ENCODE data around the gene PLN.

PLN gene

DNA sequence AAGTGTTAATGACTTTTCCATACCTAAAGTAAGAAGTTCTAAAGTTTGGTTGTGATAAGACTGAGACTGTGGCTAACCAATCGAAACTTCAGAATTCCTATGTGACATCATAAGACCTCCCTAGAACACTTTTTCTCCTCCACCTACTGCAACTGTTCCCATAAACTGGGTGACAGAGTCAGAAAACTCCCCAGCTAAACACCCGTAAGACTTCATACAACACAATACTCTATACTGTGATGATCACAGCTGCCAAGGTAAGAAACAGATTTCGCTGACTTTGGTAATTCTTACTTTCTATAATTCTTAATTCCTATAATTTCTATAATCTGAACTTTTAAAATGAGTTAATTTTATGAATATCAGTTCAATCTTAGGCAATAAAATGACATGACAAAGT, at the start of gene PLN:
Gene PLN (plus strand): TSS at position 161 of the 400 bp plus-strand sequence. CDS start 10,626 bp downstream, outside the sequence.
- no peak for DNase-seq

GRCh38 chr6:118500130-118501015, 47.7 kb upstream of the PLN start:
- no peak for DNase-seq

DNA sequence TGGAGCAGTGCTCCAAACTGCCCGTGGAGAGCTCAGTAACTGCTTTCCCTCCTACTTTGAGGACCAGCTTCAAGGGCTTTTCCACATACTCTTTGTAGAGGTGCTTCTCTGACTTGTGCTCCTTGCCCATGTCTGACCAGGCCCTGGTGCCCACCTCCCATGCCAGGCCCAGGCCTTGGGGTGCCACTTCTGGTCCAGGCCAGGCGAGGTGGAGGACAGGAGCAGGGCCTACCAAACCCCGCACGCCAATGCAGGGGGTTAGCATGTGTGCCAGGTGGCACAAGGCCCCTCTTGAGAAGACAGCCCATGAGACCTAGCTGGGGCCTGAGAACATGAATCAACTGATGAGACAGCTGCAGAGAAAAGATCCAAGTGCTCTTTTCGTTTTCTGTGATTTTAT, 47.0 kb upstream of the PLN start:
- no peak for DNase-seq

GRCh38 chr6:118501765-118502164, 46.3 kb upstream of the PLN start:
- no peak for DNase-seq

- no peak for DNase-seq
Measured at GRCh38 chr6:118502169-118502568, 45.9 kb upstream of the PLN start.

GRCh38 chr6:118504611-118505010, 43.5 kb upstream of the PLN start:
- no peak for DNase-seq

DNA sequence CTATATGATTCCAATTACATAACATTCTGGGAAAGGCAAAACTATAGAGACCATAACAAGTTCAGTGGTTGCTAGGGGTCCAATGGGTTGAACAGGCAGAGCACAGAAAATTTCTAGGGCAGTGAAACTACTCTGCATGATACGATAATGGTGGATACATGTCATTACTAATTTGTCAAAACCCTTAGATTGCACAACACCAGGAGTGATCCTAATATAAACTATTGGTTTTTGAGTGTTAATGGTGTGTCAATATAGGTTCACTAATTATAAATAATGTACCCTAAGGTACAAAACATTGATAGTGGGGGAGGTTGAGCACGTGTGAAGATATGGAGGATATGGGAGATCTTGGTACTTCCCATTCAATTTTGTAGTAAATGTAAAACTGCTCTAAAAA, 42.4 kb upstream of the PLN start:
- DNase-seq, result no peak

- DNase-seq, result no peak
Measured at GRCh38 chr6:118506071-118506638, 41.9 kb upstream of the PLN start.

- DNase-seq, result no peak
Measured at GRCh38 chr6:118507636-118508035, 40.5 kb upstream of the PLN start.

DNA sequence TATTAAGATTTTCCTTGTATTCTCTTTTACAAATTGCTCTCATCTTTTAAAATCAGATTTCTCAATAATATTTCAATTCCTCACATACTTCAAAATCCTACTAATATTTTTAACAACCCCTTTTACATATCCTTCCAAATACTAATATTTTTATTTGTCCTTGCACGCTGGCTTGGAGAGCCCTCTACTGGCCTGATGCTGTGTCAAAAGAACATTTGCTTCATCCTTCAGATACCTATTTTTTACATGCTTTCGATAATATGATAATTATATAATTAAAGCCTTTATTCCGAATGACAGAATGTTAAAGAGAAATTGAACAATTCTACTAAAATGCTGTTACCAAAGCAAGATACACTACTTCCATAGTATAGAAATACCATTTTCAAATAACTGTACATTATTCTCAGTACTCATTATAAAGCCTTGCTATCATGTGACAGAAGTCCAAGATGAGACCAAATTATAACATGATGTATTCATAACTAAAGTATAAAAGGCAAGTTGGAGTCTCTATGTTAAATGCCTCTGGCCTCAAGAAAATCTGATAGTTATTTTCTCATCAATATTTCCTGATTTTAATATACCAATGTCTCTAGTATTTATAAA, 39.0 kb upstream of the PLN start:
- peak in 1 of 2 donors; percentile 11 for DNase-seq

- no peak for DNase-seq
Measured at GRCh38 chr6:118511930-118512715, 36.0 kb upstream of the PLN start.

DNA sequence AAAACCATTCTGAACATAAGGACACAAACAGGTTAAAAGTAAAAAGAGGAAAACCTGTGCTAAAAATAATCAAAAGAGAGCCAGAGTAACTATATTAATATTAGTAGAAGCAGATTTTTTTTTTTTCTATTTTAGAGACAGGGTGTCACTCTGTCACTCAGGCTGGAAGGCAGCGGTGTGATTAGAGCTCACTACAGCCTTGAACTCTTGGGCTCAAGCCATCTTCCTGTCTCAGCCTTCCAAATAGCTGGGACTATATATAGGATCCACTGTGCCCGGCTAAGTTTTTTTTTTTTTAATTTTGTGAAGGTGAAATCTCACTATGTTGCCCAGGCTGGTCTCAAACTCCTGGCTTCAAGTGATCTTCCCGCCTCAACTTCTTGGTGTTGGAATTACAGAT, 33.4 kb upstream of the PLN start:
- no peak for DNase-seq

GRCh38 chr6:118522422-118522821, 25.7 kb upstream of the PLN start:
- DNase-seq, result no peak

DNA sequence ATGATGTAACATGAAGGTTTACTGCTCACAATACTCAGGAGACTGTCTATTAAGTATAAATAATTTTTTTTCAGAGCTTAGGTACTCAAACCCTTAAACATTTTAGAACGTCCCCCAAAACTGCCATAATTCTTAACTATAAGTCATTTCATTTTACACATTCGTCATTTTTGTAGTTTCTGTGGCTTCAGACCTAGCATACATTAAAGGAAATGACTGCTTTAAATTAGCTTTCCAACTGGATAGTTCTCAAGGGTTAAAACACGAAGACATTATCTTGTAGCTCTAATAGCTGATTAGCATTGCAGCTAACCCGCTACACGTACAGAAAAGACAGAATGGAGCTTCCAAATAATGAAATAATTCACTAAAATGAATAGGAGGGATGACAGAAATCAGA, 24.9 kb upstream of the PLN start:
- no peak for DNase-seq

DNA sequence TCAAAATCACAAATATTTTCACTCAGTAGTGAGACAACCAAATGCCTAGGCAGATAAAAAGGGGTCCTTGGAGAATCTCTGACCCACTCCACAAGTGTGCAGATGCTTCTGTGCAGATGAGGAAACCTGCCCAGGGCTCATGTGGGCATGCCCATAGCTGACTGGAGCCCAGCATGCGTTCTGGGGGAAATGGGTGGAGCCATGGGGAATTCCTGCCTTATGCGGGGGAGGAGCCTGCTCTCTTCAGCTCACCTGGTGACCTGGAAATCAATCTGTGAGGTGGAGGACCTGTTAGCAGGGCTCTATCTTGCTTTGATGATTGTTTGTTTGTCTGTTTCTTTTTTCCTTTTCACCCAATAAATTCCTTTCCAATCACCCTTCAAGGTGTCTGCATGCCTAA, 23.4 kb upstream of the PLN start:
- peak in 1 of 2 donors; percentile 11 for DNase-seq

GRCh38 chr6:118525913-118526780, 21.9 kb upstream of the PLN start:
- no peak for DNase-seq

GRCh38 chr6:118528129-118528528, 20.0 kb upstream of the PLN start:
- no peak for DNase-seq

GRCh38 chr6:118529756-118530155, 18.3 kb upstream of the PLN start:
- DNase-seq, result no peak

GRCh38 chr6:118530942-118531341, 17.2 kb upstream of the PLN start:
- no peak for DNase-seq

DNA sequence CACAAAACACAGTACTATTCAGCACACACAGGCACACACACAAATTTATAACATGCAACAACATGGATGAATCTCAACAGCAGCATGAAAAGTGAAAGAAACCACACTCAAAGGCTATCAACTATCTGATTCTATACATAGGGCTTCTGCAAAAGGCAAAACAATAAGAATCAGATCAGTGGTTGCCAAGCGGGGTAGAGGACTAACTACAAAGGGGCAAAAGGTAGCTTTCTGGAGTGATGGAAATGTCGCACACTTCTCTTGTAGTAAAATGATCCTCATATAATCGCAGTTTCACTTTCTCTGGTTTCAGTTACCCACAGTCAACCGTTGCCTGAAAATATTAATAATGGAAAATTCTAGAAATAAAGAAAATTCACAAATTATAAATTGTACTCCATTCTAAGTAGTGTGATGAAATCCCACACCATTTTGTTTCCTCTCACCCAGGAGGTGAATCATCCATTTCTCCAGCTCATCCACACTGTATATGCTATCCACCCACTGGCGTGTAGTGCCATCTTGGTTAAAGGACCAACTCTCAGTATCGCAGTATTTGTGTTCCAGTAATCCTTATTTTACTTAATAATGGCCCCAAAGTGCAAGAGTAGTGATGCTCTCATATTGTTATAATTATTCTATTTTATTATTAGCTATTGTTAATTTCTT, 12.8 kb upstream of the PLN start:
- DNase-seq, result no peak

- DNase-seq, result no peak
Measured at GRCh38 chr6:118536478-118536877, 11.6 kb upstream of the PLN start.

- DNase-seq, result no peak
Measured at GRCh38 chr6:118537574-118537973, 10.5 kb upstream of the PLN start.

Data from activated CD4-positive, alpha-beta T cell treated with anti-CD3 and anti-CD28 coated beads for 4 hours (primary cell).